WTC11 (cell line): Measurements from ENCODE around the gene RIPOR3. TPM values are rescaled to one million over a fixed set of nuclear protein-coding genes. Genes with fewer than 3 reads are reported as not detected.

ENCODE experiments used
- AFF4 ChIP-seq: sonication (generic); formaldehyde crosslinking; IDR thresholded peaks from 2 replicates; pipeline ENCODE4 v1.8.1; 2023; ENCODE audit warnings: mild to moderate bottlenecking, missing genetic modification reagents, borderline replicate concordance
- CBFB ChIP-seq: sonication (generic); formaldehyde crosslinking; IDR thresholded peaks from 2 replicates; pipeline ENCODE4 v1.8.1; 2022; ENCODE audit warnings: mild to moderate bottlenecking, low read depth, missing genetic modification reagents
- EMX1 ChIP-seq: fragments of 250-450 bp; sonication (Bioruptor Pico); IDR thresholded peaks from 2 replicates; pipeline ENCODE4 v1.8.0; 2021; ENCODE audit warnings: mild to moderate bottlenecking
- ERG ChIP-seq: fragments of 250-450 bp; sonication (Bioruptor Pico); IDR thresholded peaks from 2 replicates; pipeline ENCODE4 v1.8.0; 2021; ENCODE audit warnings: mild to moderate bottlenecking
- ETV6 ChIP-seq: sonication (generic); formaldehyde crosslinking; IDR thresholded peaks from 2 replicates; pipeline ENCODE4 v1.8.1; 2022; ENCODE audit warnings: mild to moderate bottlenecking, missing genetic modification reagents
- FOXP1 ChIP-seq: sonication (generic); formaldehyde crosslinking; IDR thresholded peaks from 2 replicates; pipeline ENCODE4 v1.8.0; 2022; ENCODE audit warnings: missing genetic modification reagents, mild to moderate bottlenecking, moderate library complexity, borderline replicate concordance
- GABPB1 ChIP-seq: sonication (generic); formaldehyde crosslinking; IDR thresholded peaks from 2 replicates; pipeline ENCODE4 v1.8.1; 2023; ENCODE audit warnings: mild to moderate bottlenecking, missing genetic modification reagents
- HMGA2 ChIP-seq: fragments of 250-450 bp; sonication (Bioruptor Pico); IDR thresholded peaks from 2 replicates; pipeline ENCODE4 v1.4.0; 2021; ENCODE audit warnings: mild to moderate bottlenecking, moderate library complexity
- MYBL2 ChIP-seq: sonication (generic); formaldehyde crosslinking; IDR thresholded peaks from 2 replicates; pipeline ENCODE4 v1.8.1; 2023; ENCODE audit warnings: mild to moderate bottlenecking, moderate library complexity, missing genetic modification reagents
- NR1H2 ChIP-seq: sonication (generic); formaldehyde crosslinking; IDR thresholded peaks from 2 replicates; pipeline ENCODE4 v1.9.0; 2021; ENCODE audit warnings: mild to moderate bottlenecking, moderate library complexity, missing genetic modification reagents
- OVOL2 ChIP-seq: fragments of 250-450 bp; sonication (Bioruptor Pico); IDR thresholded peaks from 2 replicates; pipeline ENCODE4 v1.9.0; 2021; ENCODE audit warnings: mild to moderate bottlenecking, borderline replicate concordance
- PREB ChIP-seq: sonication (generic); formaldehyde crosslinking; IDR thresholded peaks from 2 replicates; pipeline ENCODE4 v1.8.1; 2022; ENCODE audit warnings: mild to moderate bottlenecking, missing genetic modification reagents, moderate library complexity, borderline replicate concordance
- SOX15 ChIP-seq: fragments of 250-450 bp; sonication (Bioruptor Pico); IDR thresholded peaks from 2 replicates; pipeline ENCODE4 v1.9.0; 2021; ENCODE audit warnings: mild to moderate bottlenecking
- TCF7 ChIP-seq: sonication (generic); formaldehyde crosslinking; IDR thresholded peaks from 2 replicates; pipeline ENCODE4 v1.8.0; 2022; ENCODE audit warnings: mild to moderate bottlenecking, low read depth, missing genetic modification reagents, moderate library complexity
- USF1 ChIP-seq: sonication (generic); formaldehyde crosslinking; IDR thresholded peaks from 2 replicates; pipeline ENCODE4 v1.8.0; 2022; ENCODE audit warnings: mild to moderate bottlenecking, missing genetic modification reagents
- total RNA-seq: library from RNA; stranded (reverse); gene quantifications from 3 replicates; pipeline ENCODE4 v1.2.3, GENCODE V29; 2021
- TF ChIP-seq, protein P1 (sequence below): sonication (generic); formaldehyde crosslinking; IDR thresholded peaks from 2 replicates; pipeline ENCODE4 v1.8.1; 2023; ENCODE audit warnings: mild to moderate bottlenecking, moderate library complexity, missing genetic modification reagents
- TF ChIP-seq, protein P2 (sequence below): sonication (generic); formaldehyde crosslinking; IDR thresholded peaks from 2 replicates; pipeline ENCODE4 v1.8.1; 2022; ENCODE audit warnings: low read depth, mild to moderate bottlenecking, moderate library complexity, missing genetic modification reagents, borderline replicate concordance
- TF ChIP-seq, protein P3 (sequence below): sonication (generic); formaldehyde crosslinking; IDR thresholded peaks from 2 replicates; pipeline ENCODE4 v1.8.1; 2023; ENCODE audit warnings: mild to moderate bottlenecking, missing genetic modification reagents
- TF ChIP-seq, protein P4 (sequence below): sonication (generic); formaldehyde crosslinking; IDR thresholded peaks from 2 replicates; pipeline ENCODE4 v1.8.1; 2022; ENCODE audit warnings: missing genetic modification reagents, borderline replicate concordance

RIPOR3 gene
- total RNA-seq, 1 experiment from 2014 or later, result 6.5 TPM

DNA sequence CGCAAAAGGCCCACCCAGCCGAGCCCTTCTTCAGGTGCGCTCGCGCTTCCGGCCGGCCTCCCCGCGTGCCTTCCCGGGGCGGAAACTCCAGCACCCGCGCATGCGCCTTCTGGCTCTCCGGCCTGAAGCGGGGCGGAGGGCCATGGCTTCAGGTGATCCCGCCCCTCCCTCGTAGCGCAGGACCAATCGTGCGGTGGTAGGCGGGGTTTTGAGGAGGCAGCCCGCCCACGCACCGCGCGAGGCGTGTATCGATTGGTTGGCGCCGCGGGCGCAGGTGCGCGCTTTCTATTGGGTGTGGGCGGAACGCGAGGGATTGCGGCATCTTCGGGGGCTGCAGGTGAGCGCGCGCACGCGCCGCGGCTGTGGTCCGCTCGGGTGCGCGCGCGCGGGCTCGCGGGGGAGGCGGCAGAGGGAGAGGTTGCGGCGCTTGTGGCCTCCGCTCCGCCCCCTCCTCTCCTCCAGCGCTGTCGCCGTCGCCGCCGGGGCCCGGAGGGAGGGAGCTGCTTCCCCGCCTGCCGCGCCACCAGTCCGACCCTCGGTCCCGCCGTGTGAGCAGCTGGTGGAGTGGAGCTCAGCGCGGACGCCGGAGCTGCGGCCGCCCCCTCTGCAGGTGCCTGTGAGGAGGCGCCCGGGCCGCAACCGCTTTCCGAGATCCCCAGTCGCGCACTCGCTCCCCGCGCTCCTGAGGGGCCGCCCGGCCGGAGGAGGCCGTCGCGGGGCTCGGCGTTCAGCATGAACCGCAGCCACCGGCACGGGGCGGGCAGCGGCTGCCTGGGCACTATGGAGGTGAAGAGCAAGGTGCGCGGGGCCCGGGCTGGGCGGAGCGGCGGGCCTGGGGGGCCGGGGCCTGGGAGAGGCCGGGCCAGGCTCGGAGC, 40.0 kb upstream of the RIPOR3 start, which contains the start of gene PARD6B (continued):
- TF ChIP-seq, protein P1, sequence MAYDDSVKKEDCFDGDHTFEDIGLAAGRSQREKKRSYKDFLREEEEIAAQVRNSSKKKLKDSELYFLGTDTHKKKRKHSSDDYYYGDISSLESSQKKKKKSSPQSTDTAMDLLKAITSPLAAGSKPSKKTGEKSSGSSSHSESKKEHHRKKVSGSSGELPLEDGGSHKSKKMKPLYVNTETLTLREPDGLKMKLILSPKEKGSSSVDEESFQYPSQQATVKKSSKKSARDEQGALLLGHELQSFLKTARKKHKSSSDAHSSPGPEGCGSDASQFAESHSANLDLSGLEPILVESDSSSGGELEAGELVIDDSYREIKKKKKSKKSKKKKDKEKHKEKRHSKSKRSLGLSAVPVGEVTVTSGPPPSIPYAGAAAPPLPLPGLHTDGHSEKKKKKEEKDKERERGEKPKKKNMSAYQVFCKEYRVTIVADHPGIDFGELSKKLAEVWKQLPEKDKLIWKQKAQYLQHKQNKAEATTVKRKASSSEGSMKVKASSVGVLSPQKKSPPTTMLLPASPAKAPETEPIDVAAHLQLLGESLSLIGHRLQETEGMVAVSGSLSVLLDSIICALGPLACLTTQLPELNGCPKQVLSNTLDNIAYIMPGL (CRISPR knock-in tag), result peak; percentile 49; the same call in 1 of the 2 replicates
- TF ChIP-seq USF1 (peak; percentile 37; the same call in 1 of the 2 replicates), OVOL2 (CRISPR knock-in tag) (no peak), CBFB (CRISPR knock-in tag) (no peak), MYBL2 (CRISPR knock-in tag) (no peak), HMGA2 (CRISPR knock-in tag) (no peak), TCF7 (CRISPR knock-in tag) (no peak), ETV6 (CRISPR knock-in tag) (peak; percentile 33; the same call in 1 of the 2 replicates), AFF4 (CRISPR knock-in tag) (no peak), GABPB1 (CRISPR knock-in tag) (peak; percentile 92), SOX15 (no peak), NR1H2 (CRISPR knock-in tag) (no peak), ERG (CRISPR knock-in tag) (no peak), FOXP1 (CRISPR knock-in tag) (no peak), PREB (CRISPR knock-in tag) (peak; percentile 63; the same call in 1 of the 2 replicates), EMX1 (no peak)
- TF ChIP-seq, protein P2, sequence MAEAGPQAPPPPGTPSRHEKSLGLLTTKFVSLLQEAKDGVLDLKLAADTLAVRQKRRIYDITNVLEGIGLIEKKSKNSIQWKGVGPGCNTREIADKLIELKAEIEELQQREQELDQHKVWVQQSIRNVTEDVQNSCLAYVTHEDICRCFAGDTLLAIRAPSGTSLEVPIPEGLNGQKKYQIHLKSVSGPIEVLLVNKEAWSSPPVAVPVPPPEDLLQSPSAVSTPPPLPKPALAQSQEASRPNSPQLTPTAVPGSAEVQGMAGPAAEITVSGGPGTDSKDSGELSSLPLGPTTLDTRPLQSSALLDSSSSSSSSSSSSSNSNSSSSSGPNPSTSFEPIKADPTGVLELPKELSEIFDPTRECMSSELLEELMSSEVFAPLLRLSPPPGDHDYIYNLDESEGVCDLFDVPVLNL, result 0 out of 2 replicates have a peak, but pooled peaks have one; percentile 11
- TF ChIP-seq, protein P3, sequence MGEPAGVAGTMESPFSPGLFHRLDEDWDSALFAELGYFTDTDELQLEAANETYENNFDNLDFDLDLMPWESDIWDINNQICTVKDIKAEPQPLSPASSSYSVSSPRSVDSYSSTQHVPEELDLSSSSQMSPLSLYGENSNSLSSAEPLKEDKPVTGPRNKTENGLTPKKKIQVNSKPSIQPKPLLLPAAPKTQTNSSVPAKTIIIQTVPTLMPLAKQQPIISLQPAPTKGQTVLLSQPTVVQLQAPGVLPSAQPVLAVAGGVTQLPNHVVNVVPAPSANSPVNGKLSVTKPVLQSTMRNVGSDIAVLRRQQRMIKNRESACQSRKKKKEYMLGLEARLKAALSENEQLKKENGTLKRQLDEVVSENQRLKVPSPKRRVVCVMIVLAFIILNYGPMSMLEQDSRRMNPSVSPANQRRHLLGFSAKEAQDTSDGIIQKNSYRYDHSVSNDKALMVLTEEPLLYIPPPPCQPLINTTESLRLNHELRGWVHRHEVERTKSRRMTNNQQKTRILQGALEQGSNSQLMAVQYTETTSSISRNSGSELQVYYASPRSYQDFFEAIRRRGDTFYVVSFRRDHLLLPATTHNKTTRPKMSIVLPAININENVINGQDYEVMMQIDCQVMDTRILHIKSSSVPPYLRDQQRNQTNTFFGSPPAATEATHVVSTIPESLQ (CRISPR knock-in tag), result no peak
- TF ChIP-seq, protein P4, sequence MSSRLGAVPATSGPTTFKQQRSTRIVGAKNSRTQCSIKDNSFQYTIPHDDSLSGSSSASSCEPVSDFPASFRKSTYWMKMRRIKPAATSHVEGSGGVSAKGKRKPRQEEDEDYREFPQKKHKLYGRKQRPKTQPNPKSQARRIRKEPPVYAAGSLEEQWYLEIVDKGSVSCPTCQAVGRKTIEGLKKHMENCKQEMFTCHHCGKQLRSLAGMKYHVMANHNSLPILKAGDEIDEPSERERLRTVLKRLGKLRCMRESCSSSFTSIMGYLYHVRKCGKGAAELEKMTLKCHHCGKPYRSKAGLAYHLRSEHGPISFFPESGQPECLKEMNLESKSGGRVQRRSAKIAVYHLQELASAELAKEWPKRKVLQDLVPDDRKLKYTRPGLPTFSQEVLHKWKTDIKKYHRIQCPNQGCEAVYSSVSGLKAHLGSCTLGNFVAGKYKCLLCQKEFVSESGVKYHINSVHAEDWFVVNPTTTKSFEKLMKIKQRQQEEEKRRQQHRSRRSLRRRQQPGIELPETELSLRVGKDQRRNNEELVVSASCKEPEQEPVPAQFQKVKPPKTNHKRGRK (CRISPR knock-in tag), result no peak
